Transverse colon (tissue), 4 donors: ENCODE results near the gene PLEKHA1.

Experiments used
- CTCF ChIP-seq, 5 experiments: fragments of 200-600 bp in 3 of 5; fragments of 450-650 bp in 2 of 5; sonication (generic) in 3 of 5; IDR thresholded peaks; 1 replicate in 2 of 5; 2 replicates in 3 of 5; pipeline ENCODE4 v1.5.1; 2016 to 2017; ENCODE audit warnings: antibody characterized with exemption in 5 of 5, inconsistent platforms in 3 of 5, mild to moderate bottlenecking in 2 of 5, moderate library complexity in 1 of 5
- EP300 ChIP-seq: sonication (generic); formaldehyde crosslinking; IDR thresholded peaks from one replicate; pipeline ENCODE4 v1.6.1; 2017; ENCODE audit warnings: antibody characterized with exemption, low read depth
- POLR2AphosphoS5 ChIP-seq, 3 donors: sonication (generic); formaldehyde crosslinking; IDR thresholded peaks; one replicate each; pipeline ENCODE4 v1.6.1; 2016; ENCODE audit warnings: antibody characterized with exemption in 3 of 3

GRCh38 chr10:122467701-122468100, 93.2 kb downstream of the PLEKHA1 start:
- no peak for TF ChIP-seq POLR2AphosphoS5 (IDR thresholded peaks at IDR 0.05)
- TF ChIP-seq CTCF (IDR thresholded peaks at IDR 0.05) = no peak
- no peak for TF ChIP-seq EP300
